T-cell (primary cell): Measurements from ENCODE around the gene PKIB. TPM values are rescaled to one million over a fixed set of nuclear protein-coding genes. Genes with fewer than 3 reads are reported as not detected.

Source experiments
- ATAC-seq, 4 experiments: fragments of 200-7000 bp in 3 of 4; fragments of 150-1000 bp in 1 of 4; cut with Tn5 transposase; replicated peaks in 1 of 4; 1 replicate in 3 of 4; 2 replicates in 1 of 4; pipeline ENCODE4 v1.10.0; 2021; ENCODE audit warnings: moderate library complexity in 3 of 4, mild to moderate bottlenecking in 2 of 4, moderate number of reproducible peaks in 1 of 4
- CTCF ChIA-PET, 2 donors: fragments of 300-600 bp; sonication (Branson Sonifier 250); formaldehyde crosslinking; loops; one replicate each; lab custom pipeline; 2022; ENCODE audit warnings: antibody characterized with exemption in 2 of 2; lab: Charles Lee
- POLR2A ChIA-PET, 2 donors: fragments of 300-600 bp; sonication (Branson Sonifier 250); formaldehyde crosslinking; loops; one replicate each; lab custom pipeline; 2022; ENCODE audit warnings: antibody characterized with exemption in 2 of 2; lab: Charles Lee
- DNase-seq, 35 experiments: peaks; one replicate each; pipeline versions ENCODE4 v3.0.0 to v3.0.0-alpha.2; 2013 to 2023
- H3K27ac ChIP-seq: one replicate; pipeline ENCODE4 v1.5.1; 2013; ENCODE audit warnings: low read length
- H3K27me3 ChIP-seq, 2 experiments: replicated peaks in 1 of 2; 1 replicate in 1 of 2; 2 replicates in 1 of 2; pipeline versions ENCODE4 v1.6.1 to v1.7.0; 2013; ENCODE audit warnings: low read length in 1 of 2, mixed read lengths in 1 of 2; ENCODE audit not compliant: control insufficient read depth in 2 of 2, insufficient read depth in 2 of 2; ENCODE audit errors: extremely low read depth in 1 of 2
- H3K36me3 ChIP-seq, 2 donors: 1 replicate in 1 of 2; 2 replicates in 1 of 2; pipeline versions ENCODE4 v1.6.1 to v1.7.0; 2013; ENCODE audit warnings: low read length in 1 of 2; ENCODE audit not compliant: control insufficient read depth in 2 of 2, insufficient read depth in 1 of 2; ENCODE audit errors: extremely low read depth in 1 of 2
- H3K4me1 ChIP-seq, 2 experiments: 1 replicate in 1 of 2; 2 replicates in 1 of 2; pipeline versions ENCODE4 v1.6.1 to v1.7.0; 2013; ENCODE audit warnings: low read length in 2 of 2, mixed read lengths in 1 of 2; ENCODE audit not compliant: insufficient read depth in 2 of 2, control insufficient read depth in 1 of 2; ENCODE audit errors: extremely low read depth in 1 of 2
- H3K4me3 ChIP-seq, 2 donors: 1 replicate in 1 of 2; 2 replicates in 1 of 2; pipeline versions ENCODE4 v1.5.1 to v1.7.0; 2013; ENCODE audit warnings: mild to moderate bottlenecking in 2 of 2, low read length in 1 of 2, moderate library complexity in 1 of 2; ENCODE audit not compliant: control insufficient read depth in 1 of 2; ENCODE audit errors: extremely low read depth in 1 of 2
- H3K9me3 ChIP-seq: 2 replicates; pipeline ENCODE4 v1.7.0; 2013
- H3K27ac Mint-ChIP-seq, 2 donors: one replicate each; pipeline ENCODE4 v1.8.0; 2020 to 2021; ENCODE audit warnings: mild to moderate bottlenecking in 2 of 2, mixed read lengths in 2 of 2
- H3K27me3 Mint-ChIP-seq, 2 donors: one replicate each; pipeline ENCODE4 v1.8.0; 2021 to 2022; ENCODE audit warnings: mixed read lengths in 2 of 2
- H3K36me3 Mint-ChIP-seq: one replicate; pipeline ENCODE4 v1.8.0; 2021; ENCODE audit warnings: mixed read lengths
- H3K4me1 Mint-ChIP-seq, 3 donors: one replicate each; pipeline ENCODE4 v1.8.0; 2020 to 2022; ENCODE audit warnings: mixed read lengths in 3 of 3, mild to moderate bottlenecking in 1 of 3
- H3K4me3 Mint-ChIP-seq, 3 donors: one replicate each; pipeline ENCODE4 v1.8.0; 2020 to 2022; ENCODE audit warnings: mild to moderate bottlenecking in 3 of 3, mixed read lengths in 3 of 3, moderate library complexity in 3 of 3
- H3K9me3 Mint-ChIP-seq, 3 donors: one replicate each; pipeline ENCODE4 v1.8.0; 2020 to 2022; ENCODE audit warnings: mixed read lengths in 3 of 3
- WGBS: methylation state at CpG from one replicate; pipeline ENCODE4 v1.1.5; 2013; ENCODE audit warnings: missing lambda C conversion rate; ENCODE audit not compliant: insufficient coverage; 5-methylcytosine and 5-hydroxymethylcytosine counted together
- total RNA-seq, 35 experiments: library from RNA in 6 of 35; stranded (reverse) in 6 of 35; fragments of 120-200 nt in 1 of 35; gene quantifications; one replicate each; pipeline versions ENCODE4 v1.2.1 to v1.2.4 and lab custom pipeline; 2013 to 2026

Gene PKIB
- total RNA-seq, result 1 to 10 TPM in 3 of 5 donors, under 1 TPM in 2; 0.47 to 2.1 (median 1.1) TPM
- 0.55 TPM for total RNA-seq (2013)
- 0 to 1.0 (median 0.20) reads per million in 29 experiments for total RNA-seq (lab: John Stamatoyannopoulos, UW)

DNA sequence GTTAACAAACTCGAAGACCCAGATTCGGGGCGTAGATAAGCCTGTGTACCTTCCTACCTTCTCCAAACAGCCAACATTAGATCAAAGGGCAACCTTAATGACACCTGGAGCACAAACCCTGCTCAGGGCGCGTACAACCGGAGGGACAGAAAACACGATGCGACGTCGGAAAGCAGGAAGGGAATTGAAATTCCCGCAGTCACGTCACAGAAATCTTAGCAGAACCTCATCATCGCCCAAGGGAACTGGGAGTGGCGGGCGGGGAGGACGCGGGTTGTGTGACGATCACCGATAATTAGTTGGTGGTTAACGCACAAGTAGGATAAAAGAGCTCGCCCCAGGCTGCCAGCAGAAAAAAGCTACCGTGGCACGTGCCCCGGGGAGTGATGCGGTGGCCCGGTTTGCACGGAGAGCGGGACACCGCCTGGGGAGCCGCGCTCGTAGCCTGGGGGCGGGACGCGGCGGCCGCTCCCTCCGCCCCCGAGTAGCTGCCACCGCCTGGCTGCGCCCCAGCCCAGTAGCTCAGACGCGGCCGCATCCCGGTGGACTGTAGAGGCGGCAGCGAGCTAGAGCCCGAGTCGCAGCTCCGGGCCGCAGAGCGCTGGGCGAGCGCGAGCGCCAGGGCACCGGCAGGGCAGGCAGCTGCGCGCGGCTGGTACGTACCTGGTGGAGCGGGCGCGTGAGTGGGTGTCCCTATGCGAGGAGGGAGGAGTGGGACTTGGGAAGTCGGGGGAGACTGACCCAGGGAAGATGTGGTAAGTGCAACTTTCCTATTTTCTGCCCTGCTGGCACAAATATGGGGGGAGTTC lies at the start of gene PKIB:
Gene PKIB (plus strand): TSS at position 525 of the 809 bp plus-strand sequence. CDS start 107,390 bp downstream, outside the sequence.
- peaks cover 10 to 14% of the 10 kb centered on the region in 2 experiments for H3K27me3 ChIP-seq
- H3K36me3 ChIP-seq, result no peaks in the 10 kb centered on the region
- no peaks in the 10 kb centered on the region for H3K9me3 Mint-ChIP-seq
- H3K4me1 Mint-ChIP-seq, result peaks cover 18 to 20% (median 19%) of the 10 kb centered on the region in 3 donors
- no peaks in the 10 kb centered on the region for H3K36me3 Mint-ChIP-seq
- peaks cover 25 to 28% of the 10 kb centered on the region in 2 donors for H3K27me3 Mint-ChIP-seq
- peak within 1 kb of the TSS; percentile 47 to 69 for H3K4me3 ChIP-seq
- peaks cover 3 to 16% of the 10 kb centered on the region in 2 experiments for H3K4me1 ChIP-seq
- H3K4me3 Mint-ChIP-seq, result peak within 1 kb of the TSS; percentile 78 to 87 (median 84)
- DNase-seq (peak in 26 of 35 experiments; percentile 3 to 46 (median 18)), ATAC-seq (peak; percentile 77 to 88 (median 86))
- H3K27ac ChIP-seq, result no peak within 1 kb of the TSS
- ChIA-PET CTCF (interaction anchor here in 1 of 2 donors (1.0 kb wide), 1 partner anchor 10 kb away, joined by 4 read pairs; no protein-coding TSS in a partner anchor), POLR2A (no interaction called here)
- WGBS, result 1% methylated on average over 59 of the region's 66 CpGs
- H3K27ac Mint-ChIP-seq, result peak within 1 kb of the TSS; percentile 18 to 41
- H3K9me3 ChIP-seq, result no peaks in the 10 kb centered on the region

DNA sequence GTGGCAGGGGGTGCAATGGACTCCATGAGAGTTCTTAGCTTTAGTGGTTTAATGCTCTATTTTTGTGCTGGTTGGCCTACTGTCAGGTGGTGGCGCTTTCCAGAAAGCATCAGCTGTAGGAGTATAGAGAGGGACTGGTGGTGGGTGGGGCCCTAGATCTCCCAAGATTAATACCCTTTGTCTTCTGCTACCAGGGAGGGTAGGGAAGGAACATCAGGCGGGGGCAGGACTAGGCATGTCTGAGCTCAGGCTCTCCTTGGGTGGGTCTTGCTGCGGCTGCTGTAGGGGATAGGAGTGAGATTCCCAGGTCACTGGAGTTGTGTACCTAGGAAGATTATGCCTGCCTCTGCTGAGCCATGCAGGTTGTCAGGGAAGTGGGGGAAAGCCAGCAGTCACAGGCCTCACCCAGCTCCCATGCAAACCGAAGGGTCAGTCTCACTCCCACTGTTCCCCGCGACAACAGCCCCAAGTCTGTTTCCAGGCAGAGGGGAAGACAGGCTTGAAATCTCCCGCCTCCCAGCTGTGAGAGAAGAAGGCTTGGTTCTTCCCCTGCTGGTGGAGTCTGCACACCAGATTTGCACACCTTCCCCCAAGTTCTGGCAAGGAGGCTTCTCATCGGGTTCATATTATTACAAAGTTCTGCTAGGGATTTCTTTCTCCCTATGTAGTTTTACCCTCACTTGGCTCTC lies 46.7 kb upstream of the PKIB start:
- peaks cover 0 to 10% of the 10 kb centered on the region in 2 donors for H3K27me3 Mint-ChIP-seq
- no peaks in the 10 kb centered on the region for H3K4me1 ChIP-seq
- H3K4me3 ChIP-seq, result no peak overlapping the region
- DNase-seq (no peak), ATAC-seq (no peak)
- H3K4me1 Mint-ChIP-seq, result no peaks in the 10 kb centered on the region
- POLR2A ChIA-PET, result no interaction called here
- H3K9me3 Mint-ChIP-seq, result peaks cover 10 to 25% (median 16%) of the 10 kb centered on the region in 3 donors
- no peak overlapping the region for H3K27ac Mint-ChIP-seq
- no peaks in the 10 kb centered on the region for H3K36me3 Mint-ChIP-seq
- no peak overlapping the region for H3K4me3 Mint-ChIP-seq
- 91% methylated on average over 4 of the region's 8 CpGs for WGBS
- no peaks in the 10 kb centered on the region for H3K9me3 ChIP-seq
- H3K27ac ChIP-seq, result no peak overlapping the region
- CTCF ChIA-PET, result no interaction called here
- peaks cover 0 to 7% of the 10 kb centered on the region in 2 experiments for H3K27me3 ChIP-seq
- no peaks in the 10 kb centered on the region for H3K36me3 ChIP-seq

GRCh38 chr6:122564230-122564629 lies 46.0 kb upstream of the PKIB start:
- POLR2A ChIA-PET, result no interaction called here
- WGBS, result 67% methylated on average over 1 of the region's 3 CpGs
- H3K4me3 Mint-ChIP-seq, result no peak overlapping the region

GRCh38 chr6:122565708-122566107 lies 44.5 kb upstream of the PKIB start:
- H3K27ac ChIP-seq, result no peak overlapping the region
- no peaks in the 10 kb centered on the region for H3K4me1 ChIP-seq
- DNase-seq, result no peak
- H3K4me3 ChIP-seq, result no peak overlapping the region
- Mint-ChIP-seq H3K27ac (no peak overlapping the region), H3K36me3 (no peaks in the 10 kb centered on the region), H3K27me3 (peaks cover 5 to 23% of the 10 kb centered on the region in 2 donors), H3K4me3 (no peak overlapping the region), H3K4me1 (no peaks in the 10 kb centered on the region), H3K9me3 (peaks cover 9 to 18% (median 10%) of the 10 kb centered on the region in 3 donors)
- H3K9me3 ChIP-seq, result no peaks in the 10 kb centered on the region
- no peak for ATAC-seq
- POLR2A ChIA-PET, result no interaction called here
- H3K36me3 ChIP-seq, result no peaks in the 10 kb centered on the region
- CTCF ChIA-PET, result no interaction called here
- H3K27me3 ChIP-seq, result peaks cover 0 to 14% of the 10 kb centered on the region in 2 experiments

More at GRCh38 chr6:122564230-122564629, 46.0 kb upstream of the PKIB start:
- Histone ChIP-seq H3K9me3 (no peaks in the 10 kb centered on the region), H3K4me3 (no peak overlapping the region), H3K27ac (no peak overlapping the region), H3K27me3 (peaks cover 0 to 14% of the 10 kb centered on the region in 2 experiments), H3K36me3 (no peaks in the 10 kb centered on the region), H3K4me1 (no peaks in the 10 kb centered on the region)
- Mint-ChIP-seq H3K36me3 (no peaks in the 10 kb centered on the region), H3K27ac (no peak overlapping the region), H3K4me1 (no peaks in the 10 kb centered on the region), H3K9me3 (peaks cover 10 to 21% (median 16%) of the 10 kb centered on the region in 3 donors), H3K27me3 (peaks cover 4 to 15% of the 10 kb centered on the region in 2 donors)
- no peak for DNase-seq
- CTCF ChIA-PET, result no interaction called here
- no peak for ATAC-seq

DNA sequence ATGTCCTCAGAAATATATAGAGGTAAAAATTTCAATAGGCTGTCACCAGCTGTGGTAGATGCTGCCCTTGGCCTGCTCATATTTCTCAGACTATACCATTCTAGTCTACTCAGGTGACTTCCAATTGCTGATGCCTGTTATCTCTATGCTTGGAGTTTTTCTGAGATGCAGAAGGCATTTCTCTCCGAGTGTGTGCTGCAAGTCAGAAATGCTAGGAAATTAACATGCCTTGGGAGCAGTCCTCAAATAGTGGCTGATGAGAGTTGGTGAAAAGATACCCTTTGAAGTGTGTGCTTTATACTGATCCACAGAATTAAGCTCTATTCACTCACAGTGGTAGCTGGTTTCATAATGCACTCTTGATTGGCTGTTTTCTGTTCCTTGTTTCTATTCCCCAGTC lies 43.2 kb upstream of the PKIB start:
- H3K27ac Mint-ChIP-seq, result no peak overlapping the region
- H3K4me3 ChIP-seq, result no peak overlapping the region
- DNase-seq (no peak), ATAC-seq (no peak)
- H3K27ac ChIP-seq, result no peak overlapping the region
- WGBS, result no CpG with 5 or more reads among the region's 1 CpG
- peaks cover 9 to 12% (median 12%) of the 10 kb centered on the region in 3 donors for H3K9me3 Mint-ChIP-seq
- ChIA-PET CTCF (interaction anchor here in 1 of 2 donors (0.6 kb wide), 1 partner anchor 16 kb away, joined by 3 read pairs; no protein-coding TSS in a partner anchor), POLR2A (no interaction called here)
- no peaks in the 10 kb centered on the region for H3K36me3 ChIP-seq
- H3K9me3 ChIP-seq, result no peaks in the 10 kb centered on the region
- no peaks in the 10 kb centered on the region for H3K36me3 Mint-ChIP-seq
- no peaks in the 10 kb centered on the region for H3K4me1 Mint-ChIP-seq
- peaks cover 5 to 23% of the 10 kb centered on the region in 2 donors for H3K27me3 Mint-ChIP-seq
- no peak overlapping the region for H3K4me3 Mint-ChIP-seq
- H3K27me3 ChIP-seq, result peaks cover 0 to 14% of the 10 kb centered on the region in 2 experiments
- H3K4me1 ChIP-seq, result no peaks in the 10 kb centered on the region

- ATAC-seq (no peak), DNase-seq (no peak)
- Mint-ChIP-seq H3K27me3 (peaks cover 5 to 23% of the 10 kb centered on the region in 2 donors), H3K27ac (no peak overlapping the region), H3K4me3 (no peak overlapping the region), H3K9me3 (peaks cover 0 to 12% (median 9%) of the 10 kb centered on the region in 3 donors), H3K36me3 (no peaks in the 10 kb centered on the region), H3K4me1 (no peaks in the 10 kb centered on the region)
- ChIA-PET POLR2A (no interaction called here), CTCF (no interaction called here)
- Histone ChIP-seq H3K4me3 (no peak overlapping the region), H3K9me3 (no peaks in the 10 kb centered on the region), H3K27me3 (peaks cover 0 to 11% of the 10 kb centered on the region in 2 experiments), H3K27ac (no peak overlapping the region), H3K36me3 (no peaks in the 10 kb centered on the region), H3K4me1 (no peaks in the 10 kb centered on the region)
Measured at GRCh38 chr6:122568350-122568749, 41.9 kb upstream of the PKIB start.
